Tongue (tissue), 2 donors: ENCODE measurements around the gene DNM1. TPM values are rescaled to one million over a fixed set of nuclear protein-coding genes. Genes with fewer than 3 reads are reported as not detected.
A peak's percentile ranks its signal among the peaks of the same experiment; 100 is the strongest.

ENCODE experiments used
- DNase-seq: peaks from one replicate; pipeline ENCODE4 v3.0.0-alpha.2; 2015
- total RNA-seq: library from RNA; depleted of rRNA; stranded (reverse); fragments of >200 nt; gene quantifications from one replicate; pipeline ENCODE4 v1.2.3, GENCODE V29; 2014

Gene DNM1
- 31.9 TPM for total RNA-seq

DNA sequence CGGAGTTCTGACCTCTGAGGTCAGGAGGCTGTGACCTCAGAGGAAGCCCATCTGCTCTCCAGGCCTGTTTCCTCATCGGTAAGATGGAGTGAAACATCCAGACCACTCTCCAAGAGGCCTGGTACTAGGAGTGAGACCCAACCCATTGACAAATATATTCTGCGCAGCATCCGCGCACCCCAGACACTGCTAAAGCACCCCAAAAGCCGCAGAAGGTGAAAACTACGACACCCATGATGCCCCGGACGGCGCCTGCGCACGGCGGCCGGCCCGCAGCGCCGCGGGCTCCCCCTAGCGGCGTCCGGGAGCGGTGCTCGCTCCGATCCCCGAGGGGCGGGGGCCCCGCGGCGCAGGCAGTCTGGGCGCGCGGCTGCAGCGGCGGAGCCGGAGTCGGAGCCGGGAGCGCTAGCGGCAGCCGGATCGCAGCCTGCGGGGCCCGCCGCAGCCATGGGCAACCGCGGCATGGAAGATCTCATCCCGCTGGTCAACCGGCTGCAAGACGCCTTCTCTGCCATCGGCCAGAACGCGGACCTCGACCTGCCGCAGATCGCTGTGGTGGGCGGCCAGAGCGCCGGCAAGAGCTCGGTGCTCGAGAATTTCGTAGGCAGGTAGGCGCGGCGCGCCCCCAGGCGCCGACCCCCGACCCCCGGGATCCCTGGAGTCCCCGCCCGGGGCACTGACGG is at the start of gene DNM1:
TSS of gene DNM1 (plus strand) at position 356 of the 683 bp plus-strand sequence. CDS start at position 448, 92 bp downstream.
- peak; percentile 84 for DNase-seq

DNA sequence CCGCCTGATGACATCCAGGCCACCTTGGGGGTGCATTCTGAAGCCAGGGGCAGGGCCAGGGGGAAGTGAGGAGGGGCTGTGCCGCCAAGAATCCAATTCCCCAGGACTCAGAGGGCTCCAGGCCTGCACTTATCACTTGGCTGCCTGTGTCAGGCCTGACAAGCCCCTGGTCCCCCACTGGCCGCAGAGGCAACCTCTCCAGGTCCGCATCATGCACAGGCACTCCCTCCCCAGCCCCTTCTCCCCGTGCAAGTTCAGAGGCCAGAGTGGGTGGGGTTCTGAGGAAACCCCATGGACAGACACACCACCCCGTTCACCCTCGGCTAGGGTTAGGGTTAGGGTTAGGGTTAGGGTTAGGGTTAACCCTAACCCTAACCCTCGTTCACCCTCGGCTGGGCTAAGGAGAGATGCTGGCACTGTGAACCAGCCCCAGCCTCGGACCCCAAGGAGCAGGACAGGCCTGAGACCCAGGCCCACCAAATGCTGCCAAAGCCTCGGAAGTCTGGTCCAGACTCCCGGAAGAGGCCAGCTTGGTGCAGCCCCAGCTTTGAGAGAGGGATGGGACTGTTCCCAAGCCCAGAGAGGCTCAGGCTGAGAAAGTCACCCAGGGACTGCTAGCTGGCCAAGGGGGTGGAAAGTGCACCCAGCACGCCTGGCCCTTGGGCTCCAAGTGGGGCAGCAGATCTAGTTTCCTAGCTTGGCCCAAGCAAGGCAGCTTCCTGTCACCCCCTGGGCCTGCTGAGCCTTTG is 49.1 kb upstream of the DNM1 start:
- DNase-seq = no peak

GRCh38 chr9:128155736-128156500 is 47.3 kb upstream of the DNM1 start:
- no peak for DNase-seq

- no peak for DNase-seq
Measured at GRCh38 chr9:128159522-128159783, 43.7 kb upstream of the DNM1 start.

DNA sequence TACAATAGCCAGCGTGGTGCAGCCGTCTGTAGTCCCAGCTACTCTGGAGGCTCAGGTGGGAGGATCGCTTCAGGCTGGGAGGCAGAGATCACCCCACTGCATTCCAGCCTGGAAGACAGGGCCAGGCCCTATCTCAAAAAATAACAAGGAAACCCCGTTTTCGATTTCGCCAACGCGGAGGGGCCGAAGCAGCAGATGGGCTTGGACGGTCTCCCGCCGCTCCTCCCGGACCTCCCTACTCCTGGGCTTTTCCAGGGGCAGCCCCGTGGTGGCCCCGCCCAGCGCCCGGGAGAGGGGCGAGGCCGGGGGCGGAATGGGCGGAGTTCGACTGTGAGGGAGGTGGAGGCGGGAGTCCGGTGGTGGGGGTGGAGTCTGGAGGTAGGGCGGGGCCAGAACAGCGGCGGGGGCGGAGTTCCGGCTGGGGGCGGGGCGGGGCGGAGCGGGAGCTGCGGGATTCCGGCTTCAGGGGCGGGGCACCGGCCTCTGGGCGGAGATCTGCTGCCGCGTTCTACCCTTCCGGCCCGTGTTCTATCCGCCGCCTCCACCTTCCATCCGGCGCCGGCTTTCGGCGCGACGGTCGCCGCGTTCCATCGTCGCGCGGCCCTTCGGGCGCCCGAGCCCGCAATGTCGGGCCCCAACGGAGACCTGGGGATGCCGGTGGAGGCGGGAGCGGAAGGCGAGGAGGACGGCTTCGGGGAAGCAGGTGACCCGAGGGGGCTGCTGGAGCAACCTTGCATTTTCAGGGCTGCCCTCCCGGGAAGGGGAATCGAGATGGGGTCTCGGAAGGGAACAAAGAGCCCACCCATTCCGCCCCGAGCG is 43.2 kb upstream of the DNM1 start, which contains the start of gene BBLN:
TSS of gene BBLN (plus strand) at position 482 of the 819 bp plus-strand sequence. CDS start at position 625, 143 bp downstream.
- DNase-seq = peak; percentile 97

GRCh38 chr9:128160603-128160987 is 42.6 kb upstream of the DNM1 start:
- peak; percentile 17 for DNase-seq

GRCh38 chr9:128161215-128161902 is 41.8 kb upstream of the DNM1 start:
- DNase-seq = no peak

DNA sequence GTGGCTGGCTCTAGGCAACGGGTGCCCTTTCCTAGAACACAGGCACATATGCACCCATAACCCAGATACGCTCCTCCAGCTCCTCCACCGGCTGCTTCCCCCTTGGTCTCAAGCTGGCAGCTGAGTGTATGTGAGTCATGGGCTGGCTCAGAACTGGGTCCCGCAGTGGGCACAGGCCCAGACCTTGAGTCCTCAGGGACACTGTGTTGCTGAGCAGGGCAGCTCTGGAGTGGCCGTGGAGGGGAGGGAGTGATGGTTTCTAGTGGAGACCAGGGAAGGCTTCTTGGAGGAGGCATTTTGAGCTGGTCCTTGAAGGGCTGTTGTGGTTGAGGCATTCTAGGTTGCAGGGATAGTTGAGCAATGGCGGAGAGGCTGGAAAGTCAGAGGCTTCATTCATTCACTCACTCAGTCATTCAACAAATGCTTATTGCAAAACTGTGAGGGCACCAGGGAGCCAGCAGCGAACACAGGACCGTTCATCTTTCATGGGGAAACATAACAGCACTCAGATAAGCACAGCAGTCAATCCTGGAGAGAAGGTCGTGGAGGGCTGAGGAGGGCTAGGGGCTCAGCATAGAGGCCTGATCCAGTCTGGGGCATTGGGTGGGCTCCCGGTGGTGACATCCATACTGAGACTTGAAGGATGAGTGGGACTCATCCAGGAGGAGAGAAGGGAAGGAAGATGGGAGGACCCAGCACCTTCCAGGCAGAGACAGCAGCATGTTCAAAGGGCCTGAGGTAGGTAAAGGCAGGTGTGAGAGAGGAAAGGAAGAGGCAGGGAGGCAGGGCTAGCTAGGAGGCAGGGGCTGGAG is 40.8 kb upstream of the DNM1 start:
- DNase-seq = no peak

DNA sequence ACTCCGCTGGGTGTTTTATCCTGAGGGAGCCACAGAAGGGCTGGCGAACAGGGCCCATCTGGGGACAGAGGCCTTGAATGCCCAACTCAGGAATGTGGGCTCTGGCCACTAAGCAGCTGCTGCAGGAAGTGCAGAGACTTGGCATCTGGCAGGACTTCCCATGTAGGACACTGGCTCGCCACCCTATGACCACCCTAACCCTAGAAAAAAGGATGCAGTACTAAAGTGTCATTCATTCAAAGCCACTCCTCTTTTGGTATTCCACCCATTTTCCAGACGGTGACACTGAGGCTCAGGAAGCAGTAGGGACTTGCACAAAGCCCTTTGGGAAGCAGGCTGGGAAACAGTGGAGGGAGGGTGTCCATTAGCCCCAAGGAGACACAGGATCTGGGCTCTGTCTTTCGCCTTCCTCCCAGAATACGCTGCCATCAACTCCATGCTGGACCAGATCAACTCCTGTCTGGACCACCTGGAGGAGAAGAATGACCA is 40.1 kb upstream of the DNM1 start:
- DNase-seq = no peak

DNA sequence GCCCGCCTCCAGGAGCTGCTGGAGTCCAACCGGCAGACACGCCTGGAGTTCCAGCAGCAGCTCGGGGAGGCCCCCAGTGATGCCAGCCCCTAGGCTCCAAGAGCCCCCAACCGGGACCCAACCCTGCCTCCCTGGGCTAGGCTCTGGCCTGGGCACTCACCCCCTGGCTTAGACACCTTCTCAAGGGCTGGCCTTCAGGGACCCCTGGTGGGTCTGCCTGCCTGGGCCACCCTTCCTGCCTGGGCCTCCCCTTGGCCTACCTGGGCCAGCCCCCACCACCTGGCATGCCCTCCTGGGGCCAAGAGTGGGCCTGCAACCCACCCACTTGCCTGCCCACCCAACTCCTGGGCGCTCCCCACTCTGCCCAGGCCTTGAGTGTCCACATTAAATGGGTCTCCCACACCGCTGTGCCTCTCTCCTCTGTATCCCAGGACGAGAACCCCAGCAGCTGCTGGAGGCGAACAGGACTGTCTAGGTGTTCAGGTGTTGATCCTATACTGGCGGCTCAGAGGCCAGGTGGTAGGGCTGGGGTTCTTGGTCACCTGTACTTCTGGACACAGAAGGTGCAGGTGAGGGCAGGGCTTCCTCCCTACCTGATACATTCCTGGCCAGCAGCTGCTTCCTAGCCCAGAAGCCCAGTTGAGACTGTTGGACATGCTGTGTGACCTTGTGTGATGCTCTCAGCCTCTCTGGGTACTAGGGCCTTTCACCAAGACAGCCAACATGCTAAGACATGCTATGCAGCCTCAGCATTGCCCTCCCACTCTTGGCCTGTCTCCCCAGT is 39.5 kb upstream of the DNM1 start:
- no peak for DNase-seq

DNA sequence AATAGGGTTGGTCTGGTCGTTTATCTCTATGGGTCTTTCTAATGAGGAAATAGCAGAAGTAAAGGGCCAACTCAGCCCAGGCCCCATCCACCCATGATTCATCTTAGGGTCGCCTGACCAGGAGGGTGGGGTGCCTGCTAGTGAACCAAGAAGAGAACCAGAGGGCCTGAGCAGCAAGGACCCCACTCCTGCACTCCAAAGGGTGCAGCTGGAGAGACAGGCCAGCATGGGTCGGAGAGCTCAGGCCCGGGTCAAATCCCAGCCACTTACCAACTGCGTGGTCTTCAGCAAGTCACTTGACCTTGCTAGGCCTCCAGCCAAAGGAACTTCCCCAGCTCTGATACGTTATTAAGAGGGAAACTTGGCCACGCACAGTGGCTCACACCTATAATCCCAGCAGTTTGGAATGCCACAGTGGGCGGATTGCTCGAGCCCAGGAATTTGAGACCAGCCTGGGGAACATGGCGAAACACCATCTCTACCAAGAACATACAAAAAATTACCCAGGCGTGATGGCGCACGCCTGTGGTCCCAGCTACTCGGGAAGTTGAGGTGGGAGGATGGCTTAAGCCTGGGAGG is 38.8 kb upstream of the DNM1 start:
- no peak for DNase-seq

DNA sequence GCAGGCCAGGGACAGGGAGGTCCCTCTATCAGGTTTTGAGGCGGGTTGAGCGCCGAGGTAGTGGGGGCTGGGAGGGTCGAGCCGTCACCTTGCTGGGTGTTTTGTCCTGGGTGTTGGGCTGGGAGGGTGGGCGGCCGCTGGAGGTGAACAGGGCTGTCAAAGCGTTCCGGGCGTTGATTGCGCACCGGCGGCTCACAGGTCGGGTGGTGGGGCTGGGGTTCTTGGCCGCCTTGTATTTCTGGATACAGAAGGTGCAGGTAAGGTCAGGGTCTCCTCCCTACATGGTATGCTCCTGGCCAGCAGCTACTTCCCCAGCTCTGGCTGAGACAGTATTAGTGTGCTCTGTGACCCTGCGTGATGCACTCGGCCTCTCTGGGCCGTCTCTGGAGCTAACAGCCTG is 37.0 kb upstream of the DNM1 start:
- no peak for DNase-seq

DNA sequence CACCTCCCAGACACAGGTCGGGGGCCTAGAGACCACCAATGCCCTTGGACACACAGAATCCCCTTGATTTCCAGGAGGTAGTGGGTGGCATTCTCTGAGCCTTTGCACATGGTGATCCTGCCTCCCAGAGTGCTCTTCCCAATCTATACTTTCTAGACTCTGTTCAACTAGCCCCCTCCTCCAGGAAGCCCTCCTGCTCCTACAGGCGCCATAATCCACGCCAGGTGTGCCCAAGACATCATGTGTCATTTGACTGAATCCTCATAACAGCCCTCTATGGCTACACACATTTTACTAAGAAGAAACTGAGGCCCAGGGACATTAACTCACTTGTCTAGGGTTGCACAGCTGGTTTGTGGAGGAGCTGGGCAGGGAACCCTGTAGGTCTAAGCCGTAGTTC is 36.0 kb upstream of the DNM1 start:
- no peak for DNase-seq

DNA sequence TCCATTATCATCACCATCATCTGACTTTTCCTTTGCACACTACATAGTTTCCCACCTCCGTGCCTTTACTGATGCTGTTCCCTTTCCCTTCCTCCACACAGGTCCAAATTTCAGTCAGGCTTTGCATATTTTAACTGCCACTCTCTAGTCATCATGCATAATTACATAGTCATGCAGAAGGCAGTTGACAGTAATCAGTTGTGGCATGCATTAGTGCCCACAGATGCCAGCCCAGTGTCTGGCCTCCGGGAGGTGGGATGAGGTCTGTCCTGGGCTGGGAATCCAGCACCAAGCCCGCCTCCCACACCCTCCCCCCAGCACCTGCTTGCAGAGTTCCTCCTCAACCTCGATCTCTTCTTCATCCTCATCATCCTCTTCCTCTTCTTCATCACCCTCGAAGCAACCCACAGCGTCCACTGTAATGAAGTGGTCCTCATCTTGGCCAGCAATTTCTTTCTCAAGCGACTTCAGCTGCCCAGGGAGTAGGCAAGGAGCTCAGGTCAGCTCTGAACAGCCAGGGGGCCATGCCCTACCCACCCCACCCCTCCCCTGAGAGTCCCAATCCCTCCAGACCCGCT is 34.4 kb upstream of the DNM1 start:
- no peak for DNase-seq

- DNase-seq = no peak
Measured at GRCh38 chr9:128169492-128169891, 33.7 kb upstream of the DNM1 start.

GRCh38 chr9:128169925-128170324 is 33.3 kb upstream of the DNM1 start:
- DNase-seq = peak; percentile 53

DNA sequence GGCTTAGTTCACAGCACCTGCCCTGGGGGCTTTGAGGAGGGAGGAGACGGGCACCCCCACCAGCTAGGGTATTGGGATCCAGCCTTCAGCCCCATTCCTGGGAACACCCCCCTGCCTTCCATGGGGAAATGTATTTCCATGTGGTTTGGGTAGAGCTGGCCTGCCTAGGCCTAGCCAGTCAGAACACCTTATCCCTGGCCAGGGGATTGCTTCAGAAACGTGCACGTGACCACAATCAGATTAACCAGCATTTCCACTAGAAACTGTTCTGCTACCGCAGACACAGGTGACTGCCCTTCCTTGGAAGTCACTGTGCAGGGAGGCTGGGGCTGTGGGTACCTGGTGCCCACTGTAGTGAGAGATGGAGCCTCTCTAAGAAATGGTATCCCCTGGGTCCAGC is 29.1 kb upstream of the DNM1 start:
- DNase-seq = no peak

- no peak for DNase-seq
Measured at GRCh38 chr9:128175102-128175563, 28.0 kb upstream of the DNM1 start.

DNA sequence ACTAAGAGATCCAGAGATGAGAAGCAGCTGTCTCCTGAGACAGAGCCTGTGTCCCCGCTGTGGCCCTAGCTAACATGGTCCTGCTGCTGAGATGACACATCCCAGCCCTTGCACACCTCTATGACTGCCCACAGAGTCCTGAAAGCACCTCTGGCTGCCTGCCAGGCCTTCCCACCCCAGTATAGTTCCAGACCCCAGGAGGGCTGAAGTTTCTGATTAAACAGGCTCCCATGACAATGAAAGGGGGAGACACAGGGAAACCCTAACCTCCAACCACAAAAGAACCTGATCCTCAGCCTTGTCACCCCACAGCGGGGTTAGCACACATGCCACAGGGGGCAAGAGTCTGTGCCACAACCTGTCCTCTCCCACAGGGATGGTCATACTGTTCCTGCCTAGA is 27.5 kb upstream of the DNM1 start:
- no peak for DNase-seq
